HepG2 (cell line): ENCODE results near the gene SUPT6H. TPM values are rescaled to one million over a fixed set of nuclear protein-coding genes. Genes with fewer than 3 reads are reported as not detected.
A peak's percentile ranks its signal among the peaks of the same experiment; 100 is the strongest.

Experiments used
- ATF3 ChIP-seq: sonication (generic); formaldehyde crosslinking; IDR thresholded peaks from 2 replicates; pipeline ENCODE4 v1.4.0; 2020; ENCODE audit warnings: missing genetic modification reagents
- BRD4 ChIP-seq: sonication (generic); formaldehyde crosslinking; IDR thresholded peaks from 2 replicates; pipeline ENCODE4 v1.4.0; 2020; ENCODE audit warnings: missing genetic modification reagents
- ELF3 ChIP-seq: IDR thresholded peaks from 2 replicates; pipeline ENCODE4 v1.6.1; 2016; ENCODE audit warnings: missing genetic modification reagents, missing compliant biosample characterization
- FOSL2 ChIP-seq: sonication (generic); formaldehyde crosslinking; IDR thresholded peaks from 2 replicates; pipeline ENCODE4 v1.4.0; 2020; ENCODE audit warnings: missing genetic modification reagents
- KDM1A ChIP-seq: IDR thresholded peaks from 2 replicates; pipeline ENCODE4 v1.6.1; 2016; ENCODE audit warnings: missing compliant biosample characterization
- KDM5A ChIP-seq: fragments of 200-600 bp; sonication (generic); IDR thresholded peaks from 2 replicates; pipeline ENCODE4 v1.7.0; 2018; ENCODE audit warnings: antibody characterized with exemption, mild to moderate bottlenecking, low read length, borderline replicate concordance
- KMT2A ChIP-seq: sonication (generic); formaldehyde crosslinking; IDR thresholded peaks from 2 replicates; pipeline ENCODE4 v1.4.0; 2020; ENCODE audit warnings: missing genetic modification reagents
- NONO ChIP-seq, 2 experiments: fragments of 450-650 bp in 1 of 2; sonication (generic) in 1 of 2; formaldehyde crosslinking in 1 of 2; IDR thresholded peaks in 1 of 2; conservative IDR thresholded peaks in 1 of 2; 2 replicates each; pipeline versions ENCODE4 v1.6.1 to v1.8.0; 2017 to 2022; ENCODE audit warnings: mild to moderate bottlenecking in 1 of 2, missing genetic modification reagents in 1 of 2, moderate library complexity in 1 of 2
- RELA ChIP-seq: sonication (generic); formaldehyde crosslinking; IDR thresholded peaks from 2 replicates; pipeline ENCODE4 v1.4.0; 2020; ENCODE audit warnings: missing genetic modification reagents
- SIX1 ChIP-seq: sonication (generic); formaldehyde crosslinking; IDR thresholded peaks from 2 replicates; pipeline ENCODE4 v1.4.0; 2020; ENCODE audit warnings: missing genetic modification reagents, borderline replicate concordance
- SMC3 ChIP-seq: IDR thresholded peaks from 2 replicates; pipeline ENCODE4 v1.6.1; 2011; ENCODE audit warnings: low read length, improper control_type of control experiment
- SUZ12 ChIP-seq: fragments of 150-350 bp; IDR thresholded peaks from 2 replicates; pipeline ENCODE4 v1.6.1; 2014; ENCODE audit warnings: low read depth, low read length
- TRIM24 ChIP-seq: sonication (generic); formaldehyde crosslinking; IDR thresholded peaks from 2 replicates; pipeline ENCODE4 v1.8.0; 2022; ENCODE audit warnings: mild to moderate bottlenecking, missing genetic modification reagents
- XBP1 ChIP-seq: sonication (generic); formaldehyde crosslinking; IDR thresholded peaks from 2 replicates; pipeline ENCODE4 v1.5.0; 2020; ENCODE audit warnings: missing genetic modification reagents
- ZBTB1 ChIP-seq: sonication (generic); formaldehyde crosslinking; IDR thresholded peaks from 2 replicates; pipeline ENCODE4 v1.4.0; 2020; ENCODE audit warnings: missing genetic modification reagents, borderline replicate concordance
- ZBTB20 ChIP-seq: sonication (generic); formaldehyde crosslinking; IDR thresholded peaks from 2 replicates; pipeline ENCODE4 v1.8.1; 2023; ENCODE audit warnings: missing genetic modification reagents, low read depth, mild to moderate bottlenecking, borderline replicate concordance
- ZC3H4 ChIP-seq: sonication (generic); formaldehyde crosslinking; IDR thresholded peaks from 2 replicates; pipeline ENCODE4 v1.4.0; 2020; ENCODE audit warnings: missing genetic modification reagents, borderline replicate concordance
- ZKSCAN8 ChIP-seq: IDR thresholded peaks from 2 replicates; pipeline ENCODE4 v1.6.1; 2016; ENCODE audit warnings: borderline replicate concordance, missing genetic modification reagents, missing compliant biosample characterization
- ZNF207 ChIP-seq: fragments of 450-650 bp; IDR thresholded peaks from 2 replicates; pipeline ENCODE4 v1.6.1; 2016; ENCODE audit warnings: antibody characterized with exemption, borderline replicate concordance
- ZNF296 ChIP-seq: sonication (generic); formaldehyde crosslinking; conservative IDR thresholded peaks from 2 replicates; pipeline ENCODE4 v1.5.0; 2020; ENCODE audit warnings: mild to moderate bottlenecking, missing genetic modification reagents
- ZNF337 ChIP-seq: sonication (generic); formaldehyde crosslinking; IDR thresholded peaks from 2 replicates; pipeline ENCODE4 v1.5.1; 2020; ENCODE audit warnings: missing genetic modification reagents, low read depth, mild to moderate bottlenecking, borderline replicate concordance
- ZNF44 ChIP-seq: sonication (generic); formaldehyde crosslinking; IDR thresholded peaks from 2 replicates; pipeline ENCODE4 v1.5.1; 2020; ENCODE audit warnings: mild to moderate bottlenecking, missing genetic modification reagents
- ZNF530 ChIP-seq: sonication (generic); formaldehyde crosslinking; IDR thresholded peaks from 2 replicates; pipeline ENCODE4 v1.5.0; 2020; ENCODE audit warnings: low read depth, mild to moderate bottlenecking, missing genetic modification reagents
- ZNF576 ChIP-seq: sonication (generic); formaldehyde crosslinking; IDR thresholded peaks from 2 replicates; pipeline ENCODE4 v1.4.0; 2020; ENCODE audit warnings: mild to moderate bottlenecking, missing genetic modification reagents
- ZNF7 ChIP-seq: IDR thresholded peaks from 2 replicates; pipeline ENCODE4 v1.6.1; 2016; ENCODE audit warnings: missing biosample characterization, missing genetic modification reagents
- ZNF761 ChIP-seq: sonication (generic); formaldehyde crosslinking; conservative IDR thresholded peaks from 2 replicates; pipeline ENCODE4 v1.4.0; 2020; ENCODE audit warnings: mild to moderate bottlenecking, missing genetic modification reagents
- ZNF766 ChIP-seq: sonication (generic); formaldehyde crosslinking; IDR thresholded peaks from 2 replicates; pipeline ENCODE4 v1.5.0; 2020; ENCODE audit warnings: missing genetic modification reagents, borderline replicate concordance
- ZNF788 ChIP-seq: sonication (generic); formaldehyde crosslinking; IDR thresholded peaks from 2 replicates; pipeline ENCODE4 v1.5.0; 2020; ENCODE audit warnings: mild to moderate bottlenecking, missing genetic modification reagents, borderline replicate concordance
- polyA plus RNA-seq, 8 experiments: library from polyadenylated mRNA; depleted of rRNA in 3 of 8; stranded (reverse) in 7 of 8; unstranded in 1 of 8; fragments of >200 nt; fragmentation: Illumina TruSeq in 4 of 8; extraction: Trizol in 4 of 8; gene quantifications; 2 replicates each; pipeline versions ENCODE4 v1.2.1 to v1.2.3, GENCODE V29; 2011 to 2016; ENCODE audit warnings: low read depth in 4 of 8, missing spikeins in 1 of 8, mixed read lengths in 1 of 8; ENCODE audit not compliant: insufficient read depth in 1 of 8
- total RNA-seq, 5 experiments: library from RNA; depleted of rRNA; stranded (reverse); fragments of >200 nt; fragmentation: Illumina TruSeq; extraction: Trizol; gene quantifications; 2 replicates each; pipeline ENCODE4 v1.2.3, GENCODE V29; 2016; ENCODE audit warnings: low read depth in 1 of 5
- TF ChIP-seq, protein P1 (sequence below): sonication (generic); formaldehyde crosslinking; IDR thresholded peaks from 2 replicates; pipeline ENCODE4 v1.4.0; 2020; ENCODE audit warnings: mild to moderate bottlenecking, missing genetic modification reagents

SUPT6H gene
- total and polyA plus RNA-seq, 2 of the 13 experiments (the other 11 are each of a cell fraction or from before 2014, with no cell fraction given), result 32.7 to 39.9 TPM

GRCh38 chr17:28710861-28711722 lies 49.1 kb downstream of the SUPT6H start (continued):
- TF ChIP-seq NONO (IDR thresholded peaks at IDR 0.05) (no peak), NONO (CRISPR knock-in tag; conservative IDR thresholded peaks at IDR 0.05) (peak; percentile 32), KDM5A (no peak), ZNF44 (no peak), XBP1 (CRISPR knock-in tag) (no peak), ZNF337 (CRISPR knock-in tag) (no peak), ZNF296 (CRISPR knock-in tag) (no peak), ATF3 (CRISPR knock-in tag) (peak; percentile 58; the same call in 1 of the 2 replicates), ZNF788 (CRISPR knock-in tag) (peak; percentile 52; the same call in 1 of the 2 replicates), TRIM24 (CRISPR knock-in tag) (no peak), ZNF7 (CRISPR knock-in tag) (no peak), ZNF766 (peak; percentile 72; the same call in 1 of the 2 replicates), ZC3H4 (no peak), ZBTB1 (no peak), ZBTB20 (no peak), SUZ12 (no peak), SIX1 (CRISPR knock-in tag) (no peak), ZNF207 (no peak), KMT2A (CRISPR knock-in tag) (no peak; the same call in 1 of the 2 replicates), SMC3 (no peak), KDM1A (CRISPR knock-in tag) (no peak), ZKSCAN8 (CRISPR knock-in tag) (no peak), ELF3 (CRISPR knock-in tag) (peak; percentile 51; the same call in 1 of the 2 replicates), FOSL2 (no peak; the same call in 1 of the 2 replicates), ZNF530 (no peak), ZNF761 (CRISPR knock-in tag) (0 out of 2 replicates have a peak, but pooled peaks have one; percentile 21), BRD4 (CRISPR knock-in tag) (peak; percentile 65; the same call in 1 of the 2 replicates), ZNF576 (CRISPR knock-in tag) (no peak), RELA (CRISPR knock-in tag) (no peak)
- TF ChIP-seq, protein P1, sequence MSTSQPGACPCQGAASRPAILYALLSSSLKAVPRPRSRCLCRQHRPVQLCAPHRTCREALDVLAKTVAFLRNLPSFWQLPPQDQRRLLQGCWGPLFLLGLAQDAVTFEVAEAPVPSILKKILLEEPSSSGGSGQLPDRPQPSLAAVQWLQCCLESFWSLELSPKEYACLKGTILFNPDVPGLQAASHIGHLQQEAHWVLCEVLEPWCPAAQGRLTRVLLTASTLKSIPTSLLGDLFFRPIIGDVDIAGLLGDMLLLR (CRISPR knock-in tag), result no peak
